Stomach smooth muscle (tissue), 2 donors: ENCODE data around the gene UQCRC1.
"Not testable (repeated sequence)": the region's sequence is repeated elsewhere in the genome, so short reads cannot be mapped to it uniquely, and the experiment has no call there.

Experiments
- H3K27ac ChIP-seq: one replicate; pipeline ENCODE4 v1.7.0; 2013; ENCODE audit warnings: mild to moderate bottlenecking, low read length, inconsistent platforms
- H3K27me3 ChIP-seq, 2 donors: one replicate each; pipeline ENCODE4 v1.7.0; 2013; ENCODE audit warnings: low read length in 2 of 2; ENCODE audit not compliant: insufficient read depth in 2 of 2, control insufficient read depth in 1 of 2
- H3K36me3 ChIP-seq, 2 donors: one replicate each; pipeline ENCODE4 v1.7.0; 2013; ENCODE audit warnings: low read length in 2 of 2; ENCODE audit not compliant: control insufficient read depth in 2 of 2, insufficient read depth in 2 of 2
- H3K4me1 ChIP-seq: one replicate; pipeline ENCODE4 v1.7.0; 2013; ENCODE audit warnings: low read length; ENCODE audit not compliant: control insufficient read depth, insufficient read depth
- H3K4me3 ChIP-seq, 2 donors: one replicate each; pipeline ENCODE4 v1.7.0; 2013; ENCODE audit warnings: low read length in 2 of 2
- H3K9ac ChIP-seq, 2 donors: one replicate each; pipeline ENCODE4 v1.7.0; 2013; ENCODE audit warnings: low read length in 2 of 2, mild to moderate bottlenecking in 1 of 2
- H3K9me3 ChIP-seq, 2 donors: one replicate each; pipeline ENCODE4 v1.7.0; 2013; ENCODE audit warnings: low read length in 2 of 2; ENCODE audit not compliant: control insufficient read depth in 2 of 2
- donor health status: healthy.
- donor health status: Pancreatic carcinoma.

UQCRC1 gene

GRCh38 chr3:48553886-48554845, 55.3 kb downstream of the UQCRC1 start:
- no peak overlapping the region for H3K27ac ChIP-seq
- no peaks in the 10 kb centered on the region for H3K9me3 ChIP-seq
- no peak overlapping the region for H3K4me3 ChIP-seq
- H3K4me1 ChIP-seq: peaks cover 29% of the 10 kb centered on the region
- H3K36me3 ChIP-seq: no peaks in the 10 kb centered on the region
- no peaks in the 10 kb centered on the region for H3K27me3 ChIP-seq
- H3K9ac ChIP-seq: no peak overlapping the region

- H3K4me1 ChIP-seq: peaks cover 28% of the 10 kb centered on the region
- no peak overlapping the region for H3K27ac ChIP-seq
- H3K4me3 ChIP-seq: no peak overlapping the region
- no peaks in the 10 kb centered on the region for H3K9me3 ChIP-seq
- no peak overlapping the region for H3K9ac ChIP-seq
- no peaks in the 10 kb centered on the region for H3K36me3 ChIP-seq
- H3K27me3 ChIP-seq: no peaks in the 10 kb centered on the region
Measured at GRCh38 chr3:48553361-48553760, 56.1 kb downstream of the UQCRC1 start.

- Histone ChIP-seq H3K36me3 (no peaks in the 10 kb centered on the region), H3K4me3 (no peak overlapping the region), H3K4me1 (peaks cover 18% of the 10 kb centered on the region), H3K27me3 (no peaks in the 10 kb centered on the region), H3K9ac (no peak overlapping the region), H3K27ac (no peak overlapping the region), H3K9me3 (no peaks in the 10 kb centered on the region)
Measured at GRCh38 chr3:48552111-48552951, 57.1 kb downstream of the UQCRC1 start.

GRCh38 chr3:48551651-48552050, 57.8 kb downstream of the UQCRC1 start:
- H3K4me1 ChIP-seq: peaks cover 13% of the 10 kb centered on the region
- H3K27ac ChIP-seq, H3K9me3 ChIP-seq, H3K4me3 ChIP-seq, H3K9ac ChIP-seq, H3K36me3 ChIP-seq, H3K27me3 ChIP-seq: not testable (repeated sequence)
